OCI-M1 (cell line): ENCODE results near the gene THSD8.

Experiments used
- DNase-seq: peaks from one replicate; lab custom pipeline; 2025; lab: John Stamatoyannopoulos, UW

THSD8 gene

DNA sequence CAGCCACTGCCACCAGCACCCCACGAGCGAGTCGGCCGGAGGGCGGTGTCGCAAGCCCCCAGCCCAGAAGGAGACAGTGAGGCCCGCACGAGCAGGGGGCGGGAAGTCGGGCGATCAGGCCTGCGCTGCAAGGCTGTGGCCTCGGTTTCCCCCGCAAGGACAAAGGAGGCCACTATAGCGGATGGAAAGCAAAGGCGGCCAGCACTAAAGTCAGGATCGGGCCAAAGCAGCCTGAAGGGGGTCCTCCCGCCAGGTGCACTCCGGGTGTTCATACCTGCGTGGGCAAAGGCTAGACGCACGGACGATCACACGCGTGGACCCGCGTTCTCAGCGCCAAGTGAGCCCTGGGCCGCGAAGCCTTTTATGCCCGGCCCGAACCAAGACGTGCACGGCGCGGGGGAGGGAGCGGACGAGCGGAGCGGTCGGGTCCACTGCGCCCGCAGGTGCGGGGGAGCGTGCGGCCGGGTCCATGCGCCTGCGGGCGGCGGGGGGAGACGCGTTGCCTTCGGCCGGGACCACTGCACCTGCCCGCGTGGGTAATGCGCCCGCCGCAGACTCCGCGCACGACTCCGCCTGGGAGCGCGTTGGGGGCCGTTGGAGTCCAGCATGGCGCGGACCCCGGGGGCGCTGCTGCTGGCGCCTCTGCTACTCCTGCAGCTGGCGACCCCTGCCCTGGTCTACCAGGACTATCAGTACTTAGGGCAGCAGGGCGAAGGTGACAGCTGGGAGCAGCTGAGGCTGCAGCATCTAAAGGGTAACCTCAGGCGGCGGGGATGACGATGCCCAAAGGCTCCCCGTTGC lies at the start of gene THSD8, which contains the start of gene PRDX2:
THSD8 (plus strand) TSS at position 604 of the 801 bp plus-strand sequence; CDS start at position 607, 3 bp downstream.
PRDX2 (minus strand) TSS at position 335 of the 801 bp plus-strand sequence. CDS start 539 bp downstream, outside the sequence.
- peak; percentile 83 for DNase-seq

DNA sequence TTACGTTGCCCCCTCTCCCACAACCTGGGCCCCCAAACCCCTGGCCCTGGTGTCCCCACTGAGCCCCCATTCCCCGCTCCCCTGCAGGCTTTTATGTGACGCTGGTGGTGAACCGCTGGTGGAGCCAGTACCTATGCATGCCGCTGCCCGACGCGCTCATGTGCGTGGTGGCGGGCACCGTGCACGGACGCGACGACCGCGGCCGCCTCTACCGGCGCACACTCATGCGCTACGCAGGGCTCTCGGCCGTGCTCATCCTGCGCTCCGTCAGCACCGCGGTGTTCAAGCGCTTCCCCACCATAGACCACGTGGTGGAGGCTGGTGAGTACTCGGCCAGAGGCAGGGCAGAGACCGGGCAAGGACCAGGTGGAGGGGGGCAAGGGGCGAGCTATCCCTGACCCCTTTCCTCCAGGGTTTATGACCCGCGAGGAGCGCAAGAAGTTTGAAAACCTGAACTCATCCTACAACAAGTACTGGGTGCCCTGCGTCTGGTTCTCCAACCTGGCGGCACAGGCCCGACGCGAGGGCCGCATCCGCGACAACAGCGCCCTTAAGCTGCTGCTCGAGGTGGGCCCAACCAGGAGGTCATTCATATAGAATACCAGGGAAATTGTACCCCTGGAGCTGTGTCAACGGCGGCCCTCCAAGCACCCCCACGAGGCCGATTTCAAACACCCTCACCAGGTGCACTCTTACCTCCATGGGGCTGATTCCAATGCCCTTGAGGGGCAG lies 47.2 kb upstream of the THSD8 start:
- no peak for DNase-seq

DNA sequence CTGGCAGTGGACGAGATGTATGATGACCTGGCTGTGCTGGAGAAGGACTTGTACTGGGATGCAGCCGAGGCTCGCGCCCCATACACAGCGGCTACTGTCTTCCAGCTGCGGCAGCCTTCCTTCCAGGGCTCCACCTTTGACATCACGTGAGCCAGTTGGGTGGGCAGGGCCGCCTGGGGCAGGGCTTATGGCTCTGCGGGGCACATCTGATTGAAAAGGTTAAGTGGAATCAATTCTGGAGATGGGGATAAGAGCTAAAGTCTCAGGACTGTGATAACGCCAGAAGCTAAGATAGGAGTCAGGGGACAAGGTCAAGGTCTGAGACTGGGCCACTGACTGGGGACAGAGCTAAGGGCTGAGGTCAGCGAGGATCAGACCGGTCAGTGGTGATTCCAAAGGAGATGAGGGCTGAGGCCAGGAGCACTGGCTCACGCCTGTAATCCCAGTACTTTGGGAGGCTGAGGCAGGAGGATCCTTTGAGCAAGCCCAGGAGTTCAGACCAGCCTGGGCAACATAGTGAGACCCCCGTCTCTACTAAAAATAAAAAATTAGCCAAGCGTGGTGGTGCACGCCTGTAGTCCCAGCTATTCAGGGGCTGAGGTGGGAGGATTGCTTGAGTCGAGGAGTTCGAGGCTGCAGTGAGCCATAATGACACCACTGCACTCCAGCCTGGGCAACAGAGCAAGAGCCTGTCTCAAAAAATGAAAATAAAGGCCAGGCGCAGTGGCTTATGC lies 45.6 kb upstream of the THSD8 start:
- DNase-seq = no peak

DNA sequence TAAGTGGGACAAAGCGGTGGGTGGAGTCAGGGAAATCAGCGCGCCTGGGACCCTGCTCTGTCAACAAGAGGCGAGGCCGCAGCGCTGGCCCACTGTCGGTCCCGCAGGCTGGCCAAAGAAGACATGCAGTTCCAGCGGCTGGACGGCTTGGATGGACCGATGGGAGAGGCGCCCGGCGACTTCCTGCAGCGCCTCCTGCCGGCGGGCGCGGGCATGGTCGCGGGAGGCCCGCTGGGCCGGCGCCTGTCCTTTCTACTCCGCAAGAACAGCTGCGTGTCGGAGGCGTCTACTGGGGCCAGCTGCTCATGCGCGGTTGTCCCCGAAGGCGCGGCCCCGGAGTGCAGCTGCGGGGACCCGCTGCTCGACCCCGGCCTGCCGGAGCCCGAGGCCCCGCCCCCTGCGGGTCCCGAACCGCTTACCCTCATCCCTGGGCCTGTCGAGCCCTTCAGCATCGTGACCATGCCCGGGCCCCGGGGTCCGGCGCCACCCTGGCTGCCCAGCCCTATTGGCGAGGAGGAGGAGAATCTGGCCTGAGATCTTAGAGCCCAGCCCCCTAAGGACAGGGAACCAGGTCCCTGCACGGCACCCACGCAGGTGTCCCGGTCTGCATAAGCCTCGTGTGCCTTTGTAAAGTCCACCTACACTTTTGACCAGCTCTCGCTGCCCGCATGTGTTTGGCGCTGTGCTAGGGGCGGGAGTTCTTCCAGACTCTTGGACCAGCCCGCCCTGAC lies 44.2 kb upstream of the THSD8 start:
- DNase-seq = peak; percentile 79

DNA sequence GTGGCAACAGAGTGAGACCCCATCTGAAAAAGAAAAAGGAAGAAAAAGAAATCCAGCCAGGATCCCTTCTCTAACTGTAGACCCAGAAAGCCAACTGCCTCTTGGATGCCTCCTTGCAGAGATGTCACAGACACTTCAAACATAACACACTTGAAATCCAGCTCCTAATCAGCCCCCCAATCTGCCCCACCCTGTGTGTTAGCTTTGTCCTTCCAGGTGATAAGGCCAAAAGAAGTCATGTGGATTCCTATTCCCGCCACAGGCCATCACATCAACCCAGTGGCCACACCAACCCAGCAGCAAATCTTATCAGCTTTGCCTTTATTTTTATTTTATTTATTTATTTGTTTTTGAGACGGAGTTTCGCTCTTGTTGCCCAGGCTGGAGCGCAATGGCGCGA lies 42.2 kb upstream of the THSD8 start:
- DNase-seq = no peak

DNA sequence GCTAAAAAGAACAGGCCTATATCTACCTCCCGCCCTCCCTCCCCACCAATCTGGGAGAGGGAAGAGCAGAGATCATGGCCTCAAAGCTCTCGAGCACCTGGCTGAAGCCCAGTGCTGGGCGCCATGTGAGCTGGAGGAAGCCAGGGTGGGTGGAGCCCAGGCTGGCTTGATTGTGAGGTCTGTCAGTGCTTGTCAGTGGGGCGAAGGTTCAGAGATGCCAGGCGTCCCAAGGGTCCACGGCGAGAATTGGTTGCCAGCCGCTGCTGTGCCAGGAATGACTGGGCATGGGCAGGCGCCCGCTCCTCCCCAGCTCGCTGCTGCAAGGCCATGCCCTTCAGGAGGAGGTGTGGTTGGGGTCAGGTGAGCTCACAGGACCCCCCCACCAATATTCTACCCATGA lies 38.8 kb upstream of the THSD8 start:
- DNase-seq = no peak

DNA sequence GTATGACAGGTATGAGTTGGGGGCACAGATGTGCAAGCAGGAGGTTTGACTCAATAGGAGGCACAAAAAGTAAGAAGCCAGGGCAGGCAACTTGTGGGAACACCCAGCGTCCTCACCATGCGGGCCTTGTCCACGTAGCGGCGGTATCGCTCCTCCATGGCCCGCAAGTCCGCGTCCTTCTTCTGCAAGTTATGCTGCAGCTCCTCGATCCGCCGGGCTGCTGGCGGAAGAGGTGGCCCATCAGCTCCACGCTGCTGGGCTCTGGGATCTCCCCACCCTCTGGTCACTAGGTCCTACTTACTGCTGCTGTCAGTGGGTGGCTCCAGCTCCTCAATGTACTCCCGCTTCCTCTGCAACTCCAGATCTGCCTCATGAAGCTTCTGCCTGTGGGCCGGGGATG lies 37.2 kb upstream of the THSD8 start:
- DNase-seq = no peak

DNA sequence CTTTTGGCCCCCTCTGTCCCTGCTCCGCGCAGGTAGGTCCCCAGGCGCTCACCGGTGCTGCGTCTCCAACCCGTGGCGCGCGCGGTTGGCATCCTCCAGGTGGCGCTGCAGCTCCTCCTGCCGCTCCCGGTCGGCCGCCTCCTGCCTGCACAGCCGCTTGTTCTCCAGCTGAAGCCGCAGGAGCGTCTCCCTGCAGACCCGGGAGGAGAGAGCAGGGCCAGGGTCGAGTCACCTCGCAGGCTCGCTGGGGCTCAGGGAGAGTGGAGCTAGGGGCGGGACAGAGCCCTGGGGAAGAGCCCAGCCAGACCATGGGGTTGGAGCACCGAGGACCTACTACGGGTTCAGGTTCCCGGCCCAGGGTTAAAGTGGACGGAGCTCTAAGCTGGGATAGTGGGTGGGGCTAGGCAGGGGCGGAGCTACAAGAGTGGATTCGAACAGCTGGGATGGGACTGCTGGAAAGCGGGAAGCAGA lies 35.8 kb upstream of the THSD8 start:
- no peak for DNase-seq

DNA sequence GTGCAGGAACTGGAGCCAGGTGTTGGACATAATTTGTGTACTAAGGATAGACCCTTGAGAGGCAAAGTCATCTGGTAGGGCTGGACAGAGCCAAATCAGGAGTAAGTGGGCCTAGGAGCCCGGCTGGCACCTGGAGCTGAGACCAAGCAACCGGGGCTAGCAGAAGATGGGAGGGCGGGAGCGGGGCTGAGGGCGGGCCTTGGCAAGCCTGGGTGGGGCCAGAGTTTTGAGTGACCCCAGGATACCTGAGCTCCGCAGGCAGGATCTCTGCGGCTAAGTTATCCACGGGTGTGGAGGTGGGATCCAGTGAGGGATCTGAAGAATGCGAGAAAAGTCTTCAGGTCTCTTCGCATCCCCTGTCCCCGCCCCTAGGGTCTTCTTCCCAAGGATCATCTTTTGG lies 34.7 kb upstream of the THSD8 start:
- no peak for DNase-seq

DNA sequence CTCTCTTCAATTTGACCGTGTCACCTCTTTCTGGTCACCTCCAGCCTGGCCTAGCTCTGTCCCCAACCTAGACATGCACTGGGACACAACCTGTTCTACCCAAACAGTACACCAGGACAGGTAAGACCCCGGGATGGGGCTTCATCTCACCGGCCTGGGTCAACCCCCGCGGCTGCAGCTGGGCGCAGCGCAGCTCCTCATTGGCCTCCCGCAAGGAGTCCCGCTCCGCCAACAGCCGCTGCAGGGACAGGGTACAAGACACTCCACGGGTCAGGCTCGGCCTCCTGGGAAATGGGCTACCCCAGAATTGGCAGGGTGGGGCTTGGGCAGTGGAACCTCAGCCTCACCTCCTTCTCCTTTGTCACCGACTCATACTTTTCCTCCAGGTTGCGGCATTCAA lies 34.2 kb upstream of the THSD8 start:
- no peak for DNase-seq

DNA sequence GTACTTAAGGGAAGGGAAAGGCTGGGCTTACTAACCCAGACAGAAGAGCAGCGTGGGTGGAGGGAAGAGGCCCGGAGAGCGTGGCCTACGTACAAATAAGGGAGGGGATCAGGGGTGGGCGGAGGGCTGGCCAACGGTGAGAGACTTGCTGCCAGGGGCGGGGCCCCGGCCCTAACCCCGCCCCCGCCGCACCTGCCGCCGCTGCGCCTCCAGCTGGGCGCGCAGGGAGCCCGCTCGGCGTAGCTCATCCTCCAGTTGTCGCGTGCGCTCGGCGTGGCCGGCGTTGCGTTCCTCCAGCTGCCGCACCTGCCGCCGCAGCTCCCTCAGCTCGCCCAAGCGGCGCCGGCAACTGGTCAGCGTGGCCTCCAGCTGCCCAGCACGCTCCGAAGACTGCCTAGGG lies 32.2 kb upstream of the THSD8 start:
- DNase-seq = no peak

DNA sequence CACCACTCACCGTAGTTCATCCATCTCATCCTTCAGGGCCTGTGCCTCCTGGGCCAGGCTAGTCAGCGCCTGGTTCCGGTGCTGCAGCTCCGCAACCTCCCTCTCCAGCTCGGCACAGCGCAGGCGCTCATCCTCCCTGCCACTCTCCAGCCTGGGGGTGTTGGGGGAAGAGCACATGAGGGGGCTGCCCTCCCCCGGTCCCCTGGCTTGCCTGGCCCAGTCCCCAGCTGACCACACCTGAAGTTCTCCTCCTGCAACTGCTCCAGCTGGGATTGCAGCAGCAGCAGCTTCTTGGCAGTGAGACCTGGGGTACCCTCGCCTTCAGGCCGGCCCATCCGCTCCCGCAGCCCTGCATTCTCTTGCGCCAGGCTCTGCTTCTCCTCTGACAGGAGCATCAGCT lies 30.9 kb upstream of the THSD8 start:
- DNase-seq = no peak

DNA sequence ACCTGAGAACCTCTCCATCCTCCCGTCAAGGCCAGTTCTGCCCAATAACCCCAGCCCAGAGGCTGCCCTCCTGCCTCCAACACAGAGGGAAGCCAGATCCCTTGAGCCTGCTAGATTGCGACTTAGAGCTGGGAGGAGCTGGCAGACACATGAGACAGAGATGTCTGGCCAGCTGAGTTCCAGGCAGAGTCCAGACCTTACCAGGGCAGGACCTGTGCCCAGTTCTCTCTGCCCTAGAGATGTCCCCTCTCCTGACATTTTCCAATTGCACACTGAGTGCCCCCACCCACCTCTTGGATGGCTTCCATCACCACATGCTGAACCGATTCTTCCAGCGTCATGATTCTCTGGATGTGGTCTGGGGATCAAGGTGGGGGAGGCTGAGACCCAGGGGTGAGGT lies 29.5 kb upstream of the THSD8 start:
- no peak for DNase-seq

DNA sequence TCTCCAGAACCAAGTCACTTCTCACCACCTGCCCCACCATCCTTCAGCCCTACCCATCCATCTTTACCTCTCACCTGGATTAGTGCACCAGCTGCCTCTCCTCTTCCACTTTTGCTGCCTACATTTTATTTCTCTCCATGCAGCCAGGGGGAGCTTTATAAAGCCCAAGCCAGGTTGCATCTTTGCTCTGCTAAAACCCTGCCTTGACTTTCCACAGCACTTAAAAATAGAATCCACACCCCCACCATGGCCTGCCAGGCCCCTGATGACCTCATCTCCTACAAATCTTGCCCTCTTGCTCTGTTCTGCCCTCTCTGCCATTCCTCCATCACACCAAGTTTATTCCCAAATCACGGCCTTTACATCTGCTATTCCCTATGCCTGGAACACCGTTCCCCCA lies 28.3 kb upstream of the THSD8 start:
- DNase-seq = peak; percentile 26

DNA sequence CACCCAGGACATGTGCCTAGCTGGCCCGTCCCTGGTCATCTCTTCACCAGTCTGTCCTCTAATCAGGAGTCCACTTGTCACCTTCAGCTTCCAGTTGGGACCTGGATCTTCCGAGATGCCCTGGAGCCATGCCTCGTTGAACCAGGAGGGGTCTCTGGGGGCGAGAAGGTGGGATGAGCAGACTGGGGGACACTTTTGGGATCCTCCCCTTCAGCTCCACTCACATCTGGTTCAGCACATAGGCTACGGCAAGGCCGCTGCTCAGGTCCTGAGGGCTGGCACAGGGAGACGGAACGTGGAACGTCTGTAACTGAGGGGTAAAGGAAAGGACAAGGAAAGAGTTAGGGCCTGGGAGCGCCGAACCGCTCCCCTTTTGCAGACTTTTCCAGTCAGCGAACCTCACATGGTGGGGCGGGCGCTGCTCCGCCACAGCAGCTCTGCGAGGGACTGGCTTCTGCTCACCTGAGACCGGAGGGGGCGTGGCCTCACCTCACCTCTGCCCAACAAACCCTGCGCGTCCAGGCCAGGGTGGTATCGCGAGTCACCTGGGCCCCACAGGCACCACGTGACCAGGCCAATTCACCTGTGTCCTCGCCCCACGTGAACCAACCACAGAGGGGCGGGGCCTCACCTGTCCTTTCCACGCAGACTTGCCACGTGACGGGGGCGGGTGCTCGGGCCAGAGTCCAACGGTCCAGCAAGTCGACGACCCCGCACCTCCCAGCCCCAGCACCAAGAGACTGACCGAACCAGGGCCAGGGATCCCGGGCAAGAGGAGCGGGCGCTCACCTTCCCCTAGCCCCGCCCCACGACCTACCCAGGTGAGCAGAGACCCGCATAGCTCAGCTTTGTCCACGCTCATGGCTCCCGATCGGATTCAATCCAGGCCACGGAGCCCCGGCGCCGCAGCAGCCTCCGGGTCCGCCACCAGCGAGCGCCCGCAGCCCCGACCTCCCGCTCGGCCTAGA lies 27.0 kb upstream of the THSD8 start, which contains the start of gene HOOK2:
HOOK2 (minus strand) TSS at position 965 of the 968 bp plus-strand sequence; CDS start at position 862, 103 bp downstream.
- DNase-seq = no peak

DNA sequence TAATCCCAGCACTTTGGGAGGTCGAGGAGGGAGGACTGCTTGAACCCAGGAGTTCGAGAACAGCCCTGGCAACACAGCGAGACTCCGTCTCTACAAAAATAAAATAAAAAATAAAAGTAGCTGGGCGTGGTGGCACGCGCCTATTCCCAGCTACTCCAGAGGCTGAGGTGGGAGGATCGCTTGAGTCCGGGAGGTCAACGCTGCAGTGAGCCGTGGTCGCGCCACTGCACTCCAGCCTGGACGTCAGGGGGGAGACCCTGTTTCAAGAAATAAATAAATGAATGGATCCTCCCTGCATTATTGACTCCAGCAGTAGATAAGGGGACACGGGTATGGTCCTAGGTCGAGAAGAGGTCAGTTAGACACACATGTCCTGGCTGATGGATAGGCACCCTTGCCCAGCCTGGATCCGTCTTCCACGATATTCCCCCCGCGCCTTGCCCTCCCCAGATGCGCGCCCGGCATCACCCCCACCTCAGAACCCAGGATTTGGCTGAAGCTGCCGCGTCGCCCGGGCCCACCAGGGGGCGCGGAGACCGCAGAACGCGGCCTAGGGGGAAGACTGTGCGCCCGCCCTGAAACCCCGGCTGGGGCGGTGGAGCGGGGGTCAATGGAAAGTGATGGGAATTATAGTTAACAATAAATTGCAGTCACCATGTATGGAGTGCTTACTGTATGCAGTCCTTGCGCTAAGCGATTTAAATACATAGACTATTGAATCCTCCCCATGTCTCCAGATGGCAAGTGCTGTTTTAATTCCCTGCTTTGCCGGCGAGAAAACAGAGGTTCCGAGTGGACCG lies 24.5 kb upstream of the THSD8 start:
- peak; percentile 81 for DNase-seq

DNA sequence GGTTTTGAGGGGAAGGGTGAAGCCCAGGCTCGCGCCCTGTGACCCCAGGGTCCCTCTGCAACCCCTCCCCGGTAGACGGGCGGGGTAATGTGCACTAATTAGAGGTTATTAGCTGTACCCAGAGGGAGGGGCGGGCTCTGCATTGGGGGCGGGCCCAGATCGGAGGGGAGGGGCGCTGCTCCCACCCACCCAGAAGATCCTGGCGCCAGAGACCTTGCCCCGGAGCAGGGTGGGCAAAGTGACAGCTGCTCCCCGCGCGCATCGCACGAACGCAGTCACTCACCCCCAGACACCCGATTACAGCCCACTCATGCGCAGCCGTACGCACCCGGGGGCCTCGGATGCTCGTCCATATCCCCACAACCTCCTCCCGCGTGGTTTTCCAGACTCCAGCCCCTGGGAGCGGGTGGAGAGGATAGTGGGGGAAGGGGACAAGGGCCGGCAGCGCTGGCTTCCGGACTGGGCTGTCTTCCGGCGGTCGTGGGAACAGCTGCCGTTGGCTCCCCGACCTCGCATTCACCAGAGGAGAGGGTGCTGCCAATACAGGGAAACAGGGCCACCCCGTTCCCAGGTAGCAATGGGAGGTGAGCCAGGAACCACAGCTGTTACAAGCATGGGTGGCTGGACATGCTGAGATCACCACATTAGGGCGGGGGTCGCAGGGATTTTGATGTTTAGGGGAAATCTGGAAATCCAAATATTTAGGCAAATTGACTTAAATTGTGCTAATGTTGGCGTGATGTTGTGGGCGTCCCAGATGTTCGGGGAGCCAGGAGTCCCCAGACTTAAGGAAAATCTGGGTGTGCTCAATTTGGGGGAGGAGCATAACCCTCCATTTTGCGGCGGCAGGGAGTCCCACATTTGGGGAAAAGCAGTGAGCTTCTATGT lies 23.6 kb upstream of the THSD8 start:
- peak; percentile 58 for DNase-seq

DNA sequence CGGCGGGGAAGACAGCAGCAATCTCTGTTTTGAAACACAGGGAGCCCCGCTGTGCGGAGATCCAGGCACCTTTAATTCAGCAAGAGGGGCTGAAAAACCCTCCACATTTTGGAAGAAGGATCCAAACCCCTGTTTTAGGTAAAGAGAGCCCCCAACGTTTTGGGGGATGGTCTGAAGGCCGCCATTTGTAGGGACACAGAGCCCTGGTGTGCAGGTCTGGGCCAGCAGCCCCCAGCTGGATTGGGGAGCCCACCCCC lies 23.0 kb upstream of the THSD8 start:
- no peak for DNase-seq
